Keratinocyte (primary cell): Measurements from ENCODE around the gene FBH1. TPM values are rescaled to one million over a fixed set of nuclear protein-coding genes. Genes with fewer than 3 reads are reported as not detected.

Experiments
- DNase-seq: peaks from one replicate; pipeline ENCODE4 v3.0.0-alpha.2; 2011; ENCODE audit warnings: low read depth, missing footprints, low spot score
- FAIRE-seq: peaks from 2 replicates; lab custom pipeline; 2011; peaks lifted over from hg19 to GRCh38; lab: Jason Lieb, UNC
- H2AFZ ChIP-seq: 2 replicates; pipeline ENCODE4 v1.6.0; 2012; ENCODE audit warnings: low read length, control low read depth, inconsistent platforms; ENCODE audit not compliant: control insufficient read depth
- H3K27ac ChIP-seq: 2 replicates; pipeline ENCODE4 v1.5.1; 2011; ENCODE audit warnings: low read length; ENCODE audit not compliant: control insufficient read depth, insufficient read depth
- H3K27me3 ChIP-seq: 3 replicates; pipeline ENCODE4 v1.6.0; 2011; ENCODE audit warnings: low read length; ENCODE audit not compliant: control insufficient read depth, insufficient read depth; ENCODE audit errors: extremely low read depth
- H3K36me3 ChIP-seq, 2 experiments: 2 replicates in 1 of 2; 3 replicates in 1 of 2; pipeline ENCODE4 v1.5.1; 2011; ENCODE audit warnings: low read length in 2 of 2, mild to moderate bottlenecking in 1 of 2; ENCODE audit not compliant: control insufficient read depth in 2 of 2, insufficient read depth in 2 of 2; ENCODE audit errors: extremely low read depth in 1 of 2
- H3K4me1 ChIP-seq: 3 replicates; pipeline ENCODE4 v1.5.1; 2011; ENCODE audit warnings: low read length; ENCODE audit not compliant: control insufficient read depth, insufficient read depth; ENCODE audit errors: extremely low read depth
- H3K4me2 ChIP-seq: 3 replicates; pipeline ENCODE4 v1.6.0; 2011; ENCODE audit warnings: low read depth, low read length; ENCODE audit not compliant: control insufficient read depth, insufficient read depth; ENCODE audit errors: extremely low read depth
- H3K4me3 ChIP-seq, 3 experiments: fragments of 200-600 bp in 1 of 3; sonication (generic) in 1 of 3; 2 replicates in 2 of 3; 3 replicates in 1 of 3; pipeline ENCODE4 v1.5.1; 2011 to 2016; ENCODE audit warnings: low read length in 3 of 3, mild to moderate bottlenecking in 3 of 3, control low read depth in 2 of 3, inconsistent platforms in 1 of 3, low read depth in 1 of 3, mixed read lengths in 1 of 3, mixed run types in 1 of 3, moderate library complexity in 1 of 3; ENCODE audit not compliant: control insufficient read depth in 2 of 3, insufficient read depth in 2 of 3; ENCODE audit errors: extremely low read depth in 1 of 3
- H3K79me2 ChIP-seq: 2 replicates; pipeline ENCODE4 v1.6.0; 2012; ENCODE audit warnings: low read length; ENCODE audit not compliant: control insufficient read depth, insufficient read depth
- H3K9ac ChIP-seq: 3 replicates; pipeline ENCODE4 v1.6.0; 2011; ENCODE audit warnings: low read length; ENCODE audit not compliant: control insufficient read depth, insufficient read depth; ENCODE audit errors: extremely low read depth
- H3K9me1 ChIP-seq: 3 replicates; pipeline ENCODE4 v1.6.0; 2011; ENCODE audit warnings: low read length; ENCODE audit not compliant: control insufficient read depth, insufficient read depth; ENCODE audit errors: extremely low read depth
- H3K9me3 ChIP-seq: 2 replicates; pipeline ENCODE4 v1.5.1; 2012; ENCODE audit warnings: low read depth, low read length; ENCODE audit not compliant: control insufficient read depth
- H4K20me1 ChIP-seq: 3 replicates; pipeline ENCODE4 v1.6.0; 2011; ENCODE audit warnings: low read length; ENCODE audit not compliant: control insufficient read depth, insufficient read depth; ENCODE audit errors: extremely low read depth
- EZH2 ChIP-seq: IDR thresholded peaks from one replicate; pipeline ENCODE4 v1.6.1; 2012; ENCODE audit warnings: inconsistent platforms, mild to moderate bottlenecking, low read length, moderate library complexity
- dilution Hi-C: fragments of 300-500 bp; cut with MboI; formaldehyde crosslinking; loops from one replicate; pipeline ENCODE4 v1.7.0; 2020; ENCODE audit warnings: low sequenced_read_pairs; ENCODE audit not compliant: extremely low pct_ligation_motif_present
- polyA plus RNA-seq, 5 experiments: library from polyadenylated mRNA; depleted of rRNA in 3 of 5; stranded (reverse) in 3 of 5; stranded (forward) in 1 of 5; unstranded in 1 of 5; fragments of >200 nt; gene quantifications; 1 replicate in 1 of 5; 2 replicates in 3 of 5; 3 replicates in 1 of 5; pipeline versions ENCODE4 v1.2.1 to v1.2.3, GENCODE V29; 2011 to 2012; ENCODE audit warnings: missing spikeins in 2 of 5, low read depth in 1 of 5, low replicate concordance in 1 of 5
- TF ChIP-seq, protein P1 (sequence below), 3 experiments: IDR thresholded peaks in 1 of 3; conservative IDR thresholded peaks in 1 of 3; optimal IDR thresholded peaks in 1 of 3; 2 replicates in 2 of 3; 3 replicates in 1 of 3; pipeline versions ENCODE3 to v1.5.1; 2011; ENCODE audit warnings: low read length in 3 of 3, mild to moderate bottlenecking in 3 of 3, moderate library complexity in 2 of 3, control low read depth in 1 of 3, inconsistent platforms in 1 of 3; ENCODE audit not compliant: insufficient read depth in 2 of 3; ENCODE audit errors: extremely low read depth in 1 of 3

FBH1 gene
- polyA plus RNA-seq, 1 donor (not counting 4 experiments of a cell fraction or from before 2014, with no cell fraction given) = 61.8 TPM

DNA sequence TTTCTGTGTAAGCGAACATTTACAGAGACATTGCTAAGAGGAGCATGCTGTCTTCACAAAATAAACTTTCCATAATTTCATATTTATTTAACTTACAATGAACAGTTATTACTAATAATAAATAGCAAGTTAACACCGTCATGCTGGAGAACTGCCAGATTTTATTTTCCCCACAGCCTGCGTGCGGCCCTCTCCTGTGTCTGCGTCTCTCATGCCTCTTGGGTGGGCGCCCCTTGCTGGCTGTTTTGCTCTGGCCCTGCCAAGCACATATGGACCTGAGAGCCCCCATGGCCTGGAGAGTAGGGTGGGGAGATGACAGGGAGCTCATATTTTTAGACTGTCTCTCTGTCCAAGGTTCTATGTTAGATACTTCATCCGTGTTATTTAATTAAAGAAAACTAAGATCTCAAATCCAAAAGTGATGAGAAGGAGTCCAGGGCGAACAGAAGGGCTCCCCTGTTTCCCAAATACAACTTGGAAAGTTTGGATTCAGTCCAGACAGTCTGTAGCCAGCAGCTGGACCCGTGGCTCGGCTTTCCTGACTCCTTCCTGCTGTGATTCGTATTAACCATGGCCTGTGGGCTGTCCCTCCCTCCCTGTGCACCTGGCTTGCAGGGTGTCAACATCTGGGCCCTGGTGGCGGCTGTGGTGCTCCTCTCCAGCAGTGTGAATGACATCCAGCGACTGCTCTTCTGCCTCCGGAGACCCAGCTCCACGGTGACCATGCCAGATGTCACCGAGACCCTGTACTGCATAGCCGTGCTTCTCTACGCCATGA lies 20.5 kb downstream of the FBH1 start:
- dilution Hi-C loops = no loop called here
- Histone ChIP-seq H2AFZ (no peak overlapping the region), H3K36me3 (peaks cover 42 to 44% of the 10 kb centered on the region in 2 experiments), H3K4me1 (peaks cover 17% of the 10 kb centered on the region), H3K4me3 (no peak overlapping the region), H3K9me3 (no peaks in the 10 kb centered on the region), H3K27me3 (no peaks in the 10 kb centered on the region), H3K9ac (no peak overlapping the region), H3K9me1 (no peaks in the 10 kb centered on the region), H3K4me2 (no peak overlapping the region), H4K20me1 (no peaks in the 10 kb centered on the region), H3K27ac (no peak overlapping the region), H3K79me2 (peaks cover 6% of the 10 kb centered on the region)
- no peak for TF ChIP-seq EZH2
- TF ChIP-seq, protein P1, sequence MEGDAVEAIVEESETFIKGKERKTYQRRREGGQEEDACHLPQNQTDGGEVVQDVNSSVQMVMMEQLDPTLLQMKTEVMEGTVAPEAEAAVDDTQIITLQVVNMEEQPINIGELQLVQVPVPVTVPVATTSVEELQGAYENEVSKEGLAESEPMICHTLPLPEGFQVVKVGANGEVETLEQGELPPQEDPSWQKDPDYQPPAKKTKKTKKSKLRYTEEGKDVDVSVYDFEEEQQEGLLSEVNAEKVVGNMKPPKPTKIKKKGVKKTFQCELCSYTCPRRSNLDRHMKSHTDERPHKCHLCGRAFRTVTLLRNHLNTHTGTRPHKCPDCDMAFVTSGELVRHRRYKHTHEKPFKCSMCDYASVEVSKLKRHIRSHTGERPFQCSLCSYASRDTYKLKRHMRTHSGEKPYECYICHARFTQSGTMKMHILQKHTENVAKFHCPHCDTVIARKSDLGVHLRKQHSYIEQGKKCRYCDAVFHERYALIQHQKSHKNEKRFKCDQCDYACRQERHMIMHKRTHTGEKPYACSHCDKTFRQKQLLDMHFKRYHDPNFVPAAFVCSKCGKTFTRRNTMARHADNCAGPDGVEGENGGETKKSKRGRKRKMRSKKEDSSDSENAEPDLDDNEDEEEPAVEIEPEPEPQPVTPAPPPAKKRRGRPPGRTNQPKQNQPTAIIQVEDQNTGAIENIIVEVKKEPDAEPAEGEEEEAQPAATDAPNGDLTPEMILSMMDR (optimal IDR thresholded peaks at IDR 0.05 in 1 of 3, IDR thresholded peaks at IDR 0.05 in 1 of 3, conservative IDR thresholded peaks at IDR 0.05 in 1 of 3; ENCODE audit: extremely low read depth in 1 of 3, insufficient read depth in 2 of 3, low read length in 3 of 3) = no peak
- FAIRE-seq = no peak
- DNase-seq = no peak

DNA sequence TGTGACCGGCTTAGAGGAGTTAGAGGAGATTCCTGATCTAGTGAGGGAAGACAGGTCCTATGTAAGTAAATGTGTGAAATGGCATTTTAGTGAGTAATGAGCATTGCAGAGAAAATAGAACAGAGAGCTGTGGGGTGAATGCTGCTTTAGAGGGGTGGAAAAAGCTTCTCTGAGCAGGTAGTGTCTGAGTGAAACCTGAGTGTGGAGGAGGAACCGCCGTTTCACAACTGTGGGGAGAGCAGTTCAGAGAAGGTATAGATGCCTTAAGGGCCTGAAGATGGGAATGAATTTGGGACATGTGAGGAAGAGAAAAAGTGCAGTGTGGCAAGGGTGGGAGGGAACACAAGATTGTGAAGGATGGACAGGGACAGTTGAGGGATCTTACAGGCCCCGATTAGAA lies 21.6 kb downstream of the FBH1 start:
- no peak for FAIRE-seq
- Histone ChIP-seq H3K27me3 (no peaks in the 10 kb centered on the region), H3K79me2 (peaks cover 2% of the 10 kb centered on the region), H3K27ac (no peak overlapping the region), H3K4me1 (peaks cover 13% of the 10 kb centered on the region), H4K20me1 (no peaks in the 10 kb centered on the region), H2AFZ (no peak overlapping the region), H3K9ac (no peak overlapping the region), H3K36me3 (peaks cover 47 to 49% of the 10 kb centered on the region in 2 experiments), H3K9me1 (no peaks in the 10 kb centered on the region), H3K4me2 (no peak overlapping the region), H3K9me3 (no peaks in the 10 kb centered on the region), H3K4me3 (no peak overlapping the region)
- dilution Hi-C loops = no loop called here
- no peak for DNase-seq
- TF ChIP-seq, protein P1 (optimal IDR thresholded peaks at IDR 0.05 in 1 of 3, IDR thresholded peaks at IDR 0.05 in 1 of 3, conservative IDR thresholded peaks at IDR 0.05 in 1 of 3; ENCODE audit: extremely low read depth in 1 of 3, insufficient read depth in 2 of 3, low read length in 3 of 3) = no peak
- no peak for TF ChIP-seq EZH2
